GM23338 (cell line): ENCODE results near the gene POU5F1. TPM values are rescaled to one million over a fixed set of nuclear protein-coding genes. Genes with fewer than 3 reads are reported as not detected.

ENCODE experiments used
- ATAC-seq: fragments of 200-7000 bp; cut with Tn5 transposase; 3 replicates; pipeline ENCODE4 v1.9.1; 2020
- DNase-seq: peaks from one replicate; pipeline ENCODE4 v3.0.0-alpha.2; 2015; ENCODE audit warnings: low spot score
- H2AFZ ChIP-seq: fragments of 200-600 bp; sonication (generic); 2 replicates; pipeline ENCODE4 v1.8.0; 2016; ENCODE audit warnings: antibody characterized with exemption, mild to moderate bottlenecking, moderate library complexity
- H3F3A ChIP-seq: fragments of 200-600 bp; sonication (generic); replicated peaks from 2 replicates; pipeline ENCODE4 v1.8.0; 2017; ENCODE audit warnings: antibody characterized with exemption, mixed run types, low read depth
- H3K27ac ChIP-seq: fragments of 200-600 bp; sonication (generic); 2 replicates; pipeline ENCODE4 v1.6.1; 2016; ENCODE audit warnings: low read depth
- H3K27me3 ChIP-seq: fragments of 200-600 bp; sonication (generic); 2 replicates; pipeline ENCODE4 v1.8.0; 2016; ENCODE audit warnings: mild to moderate bottlenecking, mixed run types, moderate library complexity; ENCODE audit not compliant: insufficient read depth
- H3K36me3 ChIP-seq: fragments of 200-600 bp; sonication (generic); 2 replicates; pipeline ENCODE4 v1.8.0; 2016; ENCODE audit warnings: mild to moderate bottlenecking; ENCODE audit not compliant: insufficient read depth
- H3K4me1 ChIP-seq: fragments of 200-600 bp; sonication (generic); 2 replicates; pipeline ENCODE4 v1.8.0; 2016; ENCODE audit warnings: mild to moderate bottlenecking, moderate library complexity; ENCODE audit not compliant: insufficient read depth
- H3K4me2 ChIP-seq: fragments of 200-600 bp; sonication (generic); 2 replicates; pipeline ENCODE4 v1.7.1; 2017; ENCODE audit warnings: mixed run types
- H3K4me3 ChIP-seq: fragments of 200-600 bp; sonication (generic); 2 replicates; pipeline ENCODE4 v1.6.1; 2016; ENCODE audit warnings: mixed run types
- H3K79me2 ChIP-seq: fragments of 200-600 bp; sonication (generic); replicated peaks from 2 replicates; pipeline ENCODE4 v1.8.0; 2017; ENCODE audit warnings: mild to moderate bottlenecking; ENCODE audit not compliant: insufficient read depth
- H3K9me2 ChIP-seq: fragments of 200-600 bp; sonication (generic); 2 replicates; pipeline ENCODE4 v1.8.0; 2017; ENCODE audit not compliant: insufficient read depth
- H4K20me1 ChIP-seq: fragments of 200-600 bp; sonication (generic); replicated peaks from 2 replicates; pipeline ENCODE4 v1.8.0; 2017; ENCODE audit warnings: mild to moderate bottlenecking; ENCODE audit not compliant: insufficient read depth
- H3K27ac Mint-ChIP-seq: 2 replicates; pipeline ENCODE4 v1.8.0; 2020; ENCODE audit warnings: inconsistent platforms, mild to moderate bottlenecking, moderate library complexity, mixed read lengths
- H3K27me3 Mint-ChIP-seq: 3 replicates; pipeline ENCODE4 v1.8.0; 2022; ENCODE audit warnings: low read depth, mild to moderate bottlenecking, moderate library complexity, mixed read lengths, inconsistent platforms; ENCODE audit not compliant: insufficient read depth, poor library complexity
- H3K36me3 Mint-ChIP-seq: 3 replicates; pipeline ENCODE4 v1.8.0; 2021; ENCODE audit warnings: low read depth, mild to moderate bottlenecking, inconsistent platforms, moderate library complexity, mixed read lengths
- H3K4me1 Mint-ChIP-seq: 3 replicates; pipeline ENCODE4 v1.8.0; 2020; ENCODE audit warnings: mild to moderate bottlenecking, inconsistent platforms, mixed read lengths
- H3K4me3 Mint-ChIP-seq: 3 replicates; pipeline ENCODE4 v1.8.0; 2021; ENCODE audit warnings: moderate library complexity, mild to moderate bottlenecking, inconsistent platforms, mixed read lengths
- H3K9me3 Mint-ChIP-seq: 3 replicates; pipeline ENCODE4 v1.8.0; 2020; ENCODE audit warnings: moderate library complexity, mild to moderate bottlenecking, inconsistent platforms, mixed read lengths
- CTCF ChIP-seq, 2 experiments: fragments of 200-600 bp in 1 of 2; sonication (generic) in 1 of 2; conservative IDR thresholded peaks; 2 replicates each; pipeline versions ENCODE4 v1.5.1 to v1.6.1; 2016 to 2017; ENCODE audit warnings: antibody characterized with exemption in 2 of 2, low read depth in 2 of 2, mild to moderate bottlenecking in 2 of 2, moderate library complexity in 1 of 2
- EZH2phosphoT487 ChIP-seq: fragments of 200-600 bp; sonication (generic); IDR thresholded peaks from one replicate; pipeline ENCODE4 v1.8.1; 2018; ENCODE audit warnings: antibody characterized with exemption; ENCODE audit not compliant: unreplicated experiment
- STAT1 ChIP-seq: IDR thresholded peaks from one replicate; pipeline ENCODE4 v1.6.1; 2016; ENCODE audit warnings: antibody characterized with exemption; ENCODE audit not compliant: unreplicated experiment
- ZNF114 ChIP-seq: fragments of 250-450 bp; sonication (Bioruptor Pico); IDR thresholded peaks from 2 replicates; pipeline ENCODE4 v1.5.0; 2020; ENCODE audit warnings: mild to moderate bottlenecking, moderate library complexity
- ZNF462 ChIP-seq: fragments of 250-450 bp; sonication (Bioruptor Pico); IDR thresholded peaks from 2 replicates; pipeline ENCODE4 v1.5.0; 2020; ENCODE audit warnings: mild to moderate bottlenecking, moderate library complexity
- polyA plus RNA-seq: library from polyadenylated mRNA; unstranded; fragments of >200 nt; fragmentation: Nextera tagmentation; extraction: Ambion mirVana; gene quantifications from 2 replicates; pipeline ENCODE4 v1.2.1, GENCODE V29; 2016
- total RNA-seq: library from RNA; depleted of rRNA; stranded (reverse); fragments of >200 nt; shearing (Covaris generic); gene quantifications from 2 replicates; pipeline ENCODE4 v1.2.3, GENCODE V29; 2014

POU5F1 gene
- total and polyA plus RNA-seq, 2 experiments from 2014 or later, result 1,839 to 3,419 TPM

- no peak overlapping the region for H3K27ac ChIP-seq
- H3K4me1 Mint-ChIP-seq, result peaks cover 17% of the 10 kb centered on the region
- no peaks in the 10 kb centered on the region for H3K27me3 ChIP-seq
- ATAC-seq (no peak), DNase-seq (no peak)
- H3K4me3 Mint-ChIP-seq, result no peak overlapping the region
- H3K4me1 ChIP-seq, result peaks cover 10% of the 10 kb centered on the region
- H3K4me3 ChIP-seq, result no peak overlapping the region
- H3K9me3 Mint-ChIP-seq, result no peaks in the 10 kb centered on the region
- H4K20me1 ChIP-seq, result no peaks in the 10 kb centered on the region
- H2AFZ ChIP-seq, result no peak overlapping the region
- H3K36me3 ChIP-seq, result peaks cover 2% of the 10 kb centered on the region; the same call in 1 of the 2 replicates
- TF ChIP-seq STAT1, result no peak
- no peak for TF ChIP-seq CTCF (conservative IDR thresholded peaks at IDR 0.05; ENCODE audit: low read depth in 2 of 2)
- TF ChIP-seq EZH2phosphoT487, result no peak
- TF ChIP-seq ZNF462, result no peak
- TF ChIP-seq ZNF114 (CRISPR knock-in tag), result no peak
- H3K27ac Mint-ChIP-seq, result no peak overlapping the region
- H3K27me3 Mint-ChIP-seq, result peaks cover 11% of the 10 kb centered on the region
- 0 out of 2 replicates have a peak, but pooled peaks cover 3% of the 10 kb centered on the region for H3K79me2 ChIP-seq
- no peaks in the 10 kb centered on the region for H3F3A ChIP-seq
- H3K4me2 ChIP-seq, result no peak overlapping the region
- H3K9me2 ChIP-seq, result no peaks in the 10 kb centered on the region
- peaks cover 65% of the 10 kb centered on the region for H3K36me3 Mint-ChIP-seq
Observed at GRCh38 chr6:31152781-31153180, 17.7 kb downstream of the POU5F1 start.
